ENCODE measurements around the gene PTPRR.

DNA sequence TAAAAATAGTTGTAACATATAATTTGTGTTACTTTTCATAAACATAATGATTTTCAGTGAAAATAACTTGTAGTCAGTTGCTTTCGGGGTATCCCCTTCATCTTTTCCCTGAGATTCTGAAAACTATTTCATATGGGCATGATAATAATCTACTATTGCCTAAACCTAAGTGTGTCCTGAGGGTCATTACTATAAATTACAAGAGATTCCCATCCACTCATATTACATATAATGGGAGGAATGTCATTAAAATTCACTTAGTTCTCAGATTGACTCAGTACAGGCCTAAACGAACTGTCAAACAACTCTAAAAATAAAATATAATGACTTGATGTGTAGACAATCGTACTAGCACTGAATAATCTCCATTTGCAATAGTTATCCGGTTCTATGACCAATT, 72.7 kb downstream of the PTPRR start:
- TF ChIP-seq, protein P1, sequence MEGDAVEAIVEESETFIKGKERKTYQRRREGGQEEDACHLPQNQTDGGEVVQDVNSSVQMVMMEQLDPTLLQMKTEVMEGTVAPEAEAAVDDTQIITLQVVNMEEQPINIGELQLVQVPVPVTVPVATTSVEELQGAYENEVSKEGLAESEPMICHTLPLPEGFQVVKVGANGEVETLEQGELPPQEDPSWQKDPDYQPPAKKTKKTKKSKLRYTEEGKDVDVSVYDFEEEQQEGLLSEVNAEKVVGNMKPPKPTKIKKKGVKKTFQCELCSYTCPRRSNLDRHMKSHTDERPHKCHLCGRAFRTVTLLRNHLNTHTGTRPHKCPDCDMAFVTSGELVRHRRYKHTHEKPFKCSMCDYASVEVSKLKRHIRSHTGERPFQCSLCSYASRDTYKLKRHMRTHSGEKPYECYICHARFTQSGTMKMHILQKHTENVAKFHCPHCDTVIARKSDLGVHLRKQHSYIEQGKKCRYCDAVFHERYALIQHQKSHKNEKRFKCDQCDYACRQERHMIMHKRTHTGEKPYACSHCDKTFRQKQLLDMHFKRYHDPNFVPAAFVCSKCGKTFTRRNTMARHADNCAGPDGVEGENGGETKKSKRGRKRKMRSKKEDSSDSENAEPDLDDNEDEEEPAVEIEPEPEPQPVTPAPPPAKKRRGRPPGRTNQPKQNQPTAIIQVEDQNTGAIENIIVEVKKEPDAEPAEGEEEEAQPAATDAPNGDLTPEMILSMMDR (conservative IDR thresholded peaks at IDR 0.05; ENCODE audit: low read length) = no peak
- no peak for TF ChIP-seq EZH2phosphoT487 (IDR thresholded peaks at IDR 0.05; ENCODE audit: borderline replicate concordance, low read depth, low read length)
